ENCODE measurements around the gene NF2.

NF2 gene

DNA sequence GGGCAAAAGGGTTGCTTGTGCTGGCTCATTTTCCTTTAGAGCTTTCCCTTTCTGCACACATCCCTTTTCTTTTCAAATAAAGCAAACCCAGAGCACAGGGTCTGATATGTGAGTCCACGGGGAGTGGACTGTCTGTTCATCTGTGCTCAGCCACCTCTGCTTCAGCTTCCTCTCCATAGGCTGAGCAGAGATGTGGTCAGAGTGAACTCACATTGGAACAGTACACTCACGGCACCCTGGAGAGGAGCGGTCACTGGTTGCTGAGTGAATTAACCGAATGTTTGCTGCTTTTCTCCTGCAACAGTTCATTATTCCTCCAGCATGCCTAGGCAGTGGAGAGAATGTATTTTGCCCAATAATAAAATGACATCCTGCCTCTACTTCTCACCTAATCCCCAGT lies 80.1 kb downstream of the NF2 start:
- TF ChIP-seq, protein P1, sequence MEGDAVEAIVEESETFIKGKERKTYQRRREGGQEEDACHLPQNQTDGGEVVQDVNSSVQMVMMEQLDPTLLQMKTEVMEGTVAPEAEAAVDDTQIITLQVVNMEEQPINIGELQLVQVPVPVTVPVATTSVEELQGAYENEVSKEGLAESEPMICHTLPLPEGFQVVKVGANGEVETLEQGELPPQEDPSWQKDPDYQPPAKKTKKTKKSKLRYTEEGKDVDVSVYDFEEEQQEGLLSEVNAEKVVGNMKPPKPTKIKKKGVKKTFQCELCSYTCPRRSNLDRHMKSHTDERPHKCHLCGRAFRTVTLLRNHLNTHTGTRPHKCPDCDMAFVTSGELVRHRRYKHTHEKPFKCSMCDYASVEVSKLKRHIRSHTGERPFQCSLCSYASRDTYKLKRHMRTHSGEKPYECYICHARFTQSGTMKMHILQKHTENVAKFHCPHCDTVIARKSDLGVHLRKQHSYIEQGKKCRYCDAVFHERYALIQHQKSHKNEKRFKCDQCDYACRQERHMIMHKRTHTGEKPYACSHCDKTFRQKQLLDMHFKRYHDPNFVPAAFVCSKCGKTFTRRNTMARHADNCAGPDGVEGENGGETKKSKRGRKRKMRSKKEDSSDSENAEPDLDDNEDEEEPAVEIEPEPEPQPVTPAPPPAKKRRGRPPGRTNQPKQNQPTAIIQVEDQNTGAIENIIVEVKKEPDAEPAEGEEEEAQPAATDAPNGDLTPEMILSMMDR (conservative IDR thresholded peaks at IDR 0.05; ENCODE audit: low read depth, low read length): no peak
- no peak overlapping the region for H3K4me3 ChIP-seq (ENCODE audit: low read depth, low read length)
- DNase-seq (ENCODE audit: low read depth): peak; percentile 85

DNA sequence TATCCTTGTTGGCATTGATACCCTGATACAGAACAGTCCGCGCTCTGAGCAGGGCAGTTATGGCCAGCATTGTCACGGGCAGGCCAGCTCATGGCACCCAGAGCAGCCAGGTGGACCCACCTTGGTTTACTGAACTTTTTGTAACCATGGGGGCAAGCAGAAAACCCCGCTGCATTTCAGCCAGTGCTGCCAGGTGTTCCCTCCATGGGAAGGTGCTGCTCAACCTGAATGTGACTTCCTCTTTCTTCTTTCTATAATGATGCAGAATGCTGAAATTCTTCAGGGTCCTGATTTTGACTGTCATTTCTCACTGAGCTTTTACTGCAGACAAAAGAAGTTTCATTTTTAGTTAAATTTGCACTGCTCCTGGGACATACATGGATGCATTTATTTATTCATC lies 80.8 kb downstream of the NF2 start:
- no peak overlapping the region for H3K4me3 ChIP-seq (ENCODE audit: low read depth, low read length)
- DNase-seq (ENCODE audit: low read depth): no peak
- TF ChIP-seq, protein P1 (conservative IDR thresholded peaks at IDR 0.05; ENCODE audit: low read depth, low read length): no peak

DNA sequence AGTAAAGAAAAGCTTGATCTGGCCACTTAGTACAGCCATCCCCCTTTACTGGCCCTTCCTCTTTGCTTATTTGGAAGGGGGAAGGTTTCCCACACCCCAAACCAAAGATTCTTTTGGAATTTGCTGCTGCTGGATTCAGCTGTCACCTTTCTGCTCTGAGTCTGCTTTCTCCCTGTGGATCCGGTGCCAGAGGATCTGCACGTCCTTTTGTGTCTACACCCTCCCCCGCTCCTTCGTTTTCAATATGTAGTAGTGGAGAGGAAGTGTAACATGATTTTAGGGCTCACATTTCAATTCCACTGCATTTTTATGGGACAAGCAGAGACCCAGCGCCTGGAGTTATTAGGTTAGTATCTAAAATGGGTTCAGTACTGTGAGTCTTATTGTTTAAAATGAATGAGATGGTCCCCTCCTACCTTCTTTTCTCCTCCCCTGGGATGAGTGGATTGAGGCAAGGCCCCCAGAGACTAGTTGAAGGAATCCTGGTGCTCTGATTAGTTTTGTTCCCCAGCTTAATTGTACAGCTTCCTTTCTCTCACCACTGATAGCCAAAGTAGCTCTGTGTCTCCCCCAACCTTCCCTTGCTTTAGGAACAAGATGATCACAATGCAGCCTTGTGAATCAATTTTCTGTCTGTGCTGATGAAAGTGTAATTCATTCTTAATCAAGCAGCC lies 85.9 kb downstream of the NF2 start:
- H3K4me3 ChIP-seq (ENCODE audit: low read depth, low read length): no peak overlapping the region
- DNase-seq (ENCODE audit: low read depth): no peak
- TF ChIP-seq, protein P1 (conservative IDR thresholded peaks at IDR 0.05; ENCODE audit: low read depth, low read length): no peak

DNA sequence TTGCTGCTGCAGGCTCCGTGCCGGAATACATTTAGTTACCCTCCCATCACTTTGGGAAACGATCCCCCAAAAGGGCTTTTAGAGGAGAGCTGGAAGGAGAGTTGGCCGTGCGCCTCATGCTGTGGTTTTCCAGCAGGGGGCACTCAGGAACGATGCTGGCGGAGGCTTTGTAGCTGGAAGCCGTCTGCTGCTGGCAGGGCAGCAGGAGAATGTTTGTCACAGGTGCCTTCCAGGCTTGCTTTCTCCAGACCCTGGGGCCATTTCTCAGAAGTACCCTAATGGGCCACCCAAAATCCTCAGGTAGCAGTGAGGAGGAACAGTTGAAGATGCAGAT lies 86.4 kb downstream of the NF2 start:
- no peak overlapping the region for H3K4me3 ChIP-seq (ENCODE audit: low read depth, low read length)
- peak; percentile 71 for DNase-seq (ENCODE audit: low read depth)
- TF ChIP-seq, protein P1 (conservative IDR thresholded peaks at IDR 0.05; ENCODE audit: low read depth, low read length): peak; percentile 95

DNA sequence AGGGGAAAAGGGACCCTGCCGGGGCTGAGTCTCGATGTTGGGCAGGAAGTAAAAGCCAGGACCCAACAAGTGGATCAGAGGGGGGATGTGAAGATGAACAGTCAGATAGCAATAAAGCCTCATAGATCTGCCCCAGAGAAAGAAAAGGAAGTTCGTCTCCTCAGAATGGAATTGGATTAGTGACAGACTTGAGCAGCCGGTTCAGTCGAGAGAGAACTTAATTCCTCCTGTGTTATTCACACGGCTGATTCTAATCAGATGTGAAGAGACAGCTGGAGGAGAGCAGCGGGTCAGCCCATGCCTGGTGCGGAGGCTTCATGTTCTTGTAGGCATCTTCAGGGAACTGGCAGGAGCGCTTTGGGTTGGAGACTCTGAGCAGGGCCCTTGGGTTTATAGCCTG lies 87.0 kb downstream of the NF2 start:
- no peak for DNase-seq (ENCODE audit: low read depth)
- TF ChIP-seq, protein P1 (conservative IDR thresholded peaks at IDR 0.05; ENCODE audit: low read depth, low read length): no peak

DNA sequence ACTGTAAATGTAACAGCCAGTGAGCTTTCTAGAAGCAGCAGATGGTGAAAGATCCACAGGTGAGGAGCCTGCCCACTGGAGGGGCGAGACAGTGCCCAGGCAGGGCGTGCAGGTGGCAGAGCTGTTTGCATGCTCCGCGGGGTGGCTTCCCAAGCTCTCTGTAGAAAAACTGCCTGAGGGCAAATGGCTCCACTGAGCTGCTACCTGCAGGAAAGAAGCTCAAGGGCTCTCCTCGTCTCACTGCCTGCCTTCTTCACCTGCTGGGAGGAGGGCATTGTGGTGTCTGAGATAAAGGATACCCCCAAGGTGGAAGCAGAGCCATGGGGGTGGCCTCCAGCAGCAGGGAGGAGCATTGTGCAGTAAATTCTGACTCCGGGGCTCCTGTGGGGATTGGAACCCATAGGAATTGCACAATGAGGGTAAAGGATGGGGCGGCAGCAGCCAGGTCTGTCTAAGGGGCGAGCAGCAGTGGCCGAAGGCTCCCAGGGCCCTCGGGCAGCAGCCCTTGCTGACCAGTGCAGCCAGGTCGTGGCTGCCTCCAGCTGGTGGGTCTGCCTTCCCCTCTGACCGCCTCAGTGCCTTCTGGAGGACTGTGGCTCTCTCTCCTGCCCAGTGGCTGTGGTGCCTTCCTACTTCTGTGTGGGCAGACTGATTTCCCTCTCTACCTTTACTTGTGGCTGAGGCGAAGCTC lies 88.3 kb downstream of the NF2 start:
- no peak overlapping the region for H3K4me3 ChIP-seq (ENCODE audit: low read depth, low read length)
- no peak for DNase-seq (ENCODE audit: low read depth)
- TF ChIP-seq, protein P1 (conservative IDR thresholded peaks at IDR 0.05; ENCODE audit: low read depth, low read length): no peak

More for the DNA sequence above, 87.0 kb downstream of the NF2 start:
- H3K4me3 ChIP-seq (ENCODE audit: low read depth, low read length): no peak overlapping the region

DNA sequence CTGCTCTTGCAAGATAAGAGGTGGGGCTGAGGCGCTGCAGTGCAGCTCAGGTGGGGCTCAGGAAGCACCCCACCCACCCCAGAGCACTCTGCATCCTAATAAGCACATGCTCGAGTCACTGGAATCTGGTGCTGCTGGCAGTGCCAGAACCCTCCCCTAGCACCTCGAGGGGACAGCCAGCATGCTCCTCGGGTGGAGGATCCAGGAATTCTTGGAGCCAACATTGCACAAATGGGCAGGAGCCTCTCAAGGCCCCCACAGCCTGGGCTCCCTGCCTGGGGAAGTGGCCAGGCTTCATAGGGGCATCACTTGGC lies 88.9 kb downstream of the NF2 start:
- TF ChIP-seq, protein P1 (conservative IDR thresholded peaks at IDR 0.05; ENCODE audit: low read depth, low read length): no peak

More for the DNA sequence above, 88.9 kb downstream of the NF2 start:
- no peak overlapping the region for H3K4me3 ChIP-seq (ENCODE audit: low read depth, low read length)
- DNase-seq (ENCODE audit: low read depth): no peak
